ENCODE data around the gene QSOX2. TPM values are rescaled to one million over a fixed set of nuclear protein-coding genes. Genes with fewer than 3 reads are reported as not detected.

QSOX2 gene
- total and polyA plus RNA-seq, 2 experiments from 2014 or later, result 9.2 to 29.2 TPM

GRCh38 chr9:136196404-136197083, 49.1 kb downstream of the QSOX2 start:
- DNase-seq (ENCODE audit: low spot score), result peak; percentile 59
- H3K27me3 Mint-ChIP-seq (ENCODE audit: insufficient read depth, low read depth, poor library complexity), result peaks cover 93% of the 10 kb centered on the region

More at GRCh38 chr9:136196404-136197083, 49.1 kb downstream of the QSOX2 start:
- H3K4me2 ChIP-seq, result peak overlapping the region; percentile 75
- peaks cover 100% of the 10 kb centered on the region for H3K27me3 ChIP-seq (ENCODE audit: insufficient read depth)
- H4K20me1 ChIP-seq (replicated peaks; ENCODE audit: insufficient read depth), result peaks cover 6% of the 10 kb centered on the region
- H3K4me1 ChIP-seq (ENCODE audit: insufficient read depth), result peaks cover 29% of the 10 kb centered on the region
- H2AFZ ChIP-seq, result no peak overlapping the region
- no peaks in the 10 kb centered on the region; the same call in 1 of the 2 replicates for H3F3A ChIP-seq (replicated peaks; ENCODE audit: low read depth)
- Mint-ChIP-seq H3K4me3 (peak overlapping the region; percentile 57), H3K9me3 (no peaks in the 10 kb centered on the region), H3K4me1 (peaks cover 22% of the 10 kb centered on the region), H3K27ac (no peak overlapping the region), H3K36me3 (ENCODE audit: low read depth) (no peaks in the 10 kb centered on the region)
- peak; percentile 69 for TF ChIP-seq EZH2 (IDR thresholded peaks at IDR 0.05; ENCODE audit: low read depth, unreplicated experiment)
- no peak for TF ChIP-seq JUNB (IDR thresholded peaks at IDR 0.05; ENCODE audit: unreplicated experiment)
- TF ChIP-seq ZNF462 (CRISPR knock-in tag; IDR thresholded peaks at IDR 0.05), result no peak
- TF ChIP-seq CTCF (conservative IDR thresholded peaks at IDR 0.05; ENCODE audit: low read depth in 2 of 2), result no peak
- TF ChIP-seq NANOG (IDR thresholded peaks at IDR 0.05; ENCODE audit: borderline replicate concordance), result no peak
- H3K36me3 ChIP-seq (ENCODE audit: insufficient read depth), result no peaks in the 10 kb centered on the region
- peak overlapping the region; percentile 47 for H3K4me3 ChIP-seq
- no peaks in the 10 kb centered on the region for H3K9me2 ChIP-seq (ENCODE audit: insufficient read depth)
- no peaks in the 10 kb centered on the region for H3K79me2 ChIP-seq (replicated peaks; ENCODE audit: insufficient read depth)
- no peak overlapping the region for H3K27ac ChIP-seq (ENCODE audit: low read depth)
- peak; percentile 6 for ATAC-seq
